CD14-positive monocyte (primary cell): ENCODE measurements around the gene CRISPLD2. TPM values are rescaled to one million over a fixed set of nuclear protein-coding genes. Genes with fewer than 3 reads are reported as not detected.

Source experiments
- DNase-seq, 3 donors: peaks; one replicate each; pipeline ENCODE4 v3.0.0-alpha.2; 2011 to 2022
- H2AFZ ChIP-seq: 2 replicates; pipeline ENCODE4 v1.6.0; 2012; ENCODE audit warnings: mild to moderate bottlenecking, low read depth, low read length, inconsistent platforms; ENCODE audit not compliant: insufficient read depth, poor library complexity, severe bottlenecking
- H3K27ac ChIP-seq, 2 donors: 1 replicate in 1 of 2; 2 replicates in 1 of 2; pipeline ENCODE4 v1.5.1; 2012 to 2013; ENCODE audit warnings: low read length in 2 of 2, control low read depth in 1 of 2, inconsistent platforms in 1 of 2, low read depth in 1 of 2, mild to moderate bottlenecking in 1 of 2
- H3K27me3 ChIP-seq, 2 donors: one replicate each; pipeline versions ENCODE4 v1.6.0 to v1.6.1; 2011 to 2013; ENCODE audit warnings: low read length in 2 of 2; ENCODE audit not compliant: control insufficient read depth in 2 of 2, insufficient read depth in 2 of 2
- H3K36me3 ChIP-seq, 2 donors: replicated peaks in 1 of 2; 1 replicate in 1 of 2; 2 replicates in 1 of 2; pipeline versions ENCODE4 v1.5.1 to v1.6.1; 2012 to 2013; ENCODE audit warnings: low read length in 2 of 2, control low read depth in 1 of 2, inconsistent platforms in 1 of 2, mild to moderate bottlenecking in 1 of 2; ENCODE audit not compliant: insufficient read depth in 2 of 2, control insufficient read depth in 1 of 2
- H3K4me1 ChIP-seq, 2 donors: 1 replicate in 1 of 2; 2 replicates in 1 of 2; pipeline versions ENCODE4 v1.5.1 to v1.6.1; 2012 to 2013; ENCODE audit warnings: low read length in 2 of 2, control low read depth in 1 of 2, inconsistent platforms in 1 of 2, mild to moderate bottlenecking in 1 of 2, moderate library complexity in 1 of 2; ENCODE audit not compliant: insufficient read depth in 2 of 2, control insufficient read depth in 1 of 2
- H3K4me2 ChIP-seq: replicated peaks from 2 replicates; pipeline ENCODE3; 2012; ENCODE audit warnings: low read length, moderate library complexity, mild to moderate bottlenecking; ENCODE audit not compliant: poor library complexity, severe bottlenecking; ENCODE audit errors: extremely low read depth
- H3K4me3 ChIP-seq, 3 experiments: fragments of 200-600 bp in 1 of 3; sonication (generic) in 1 of 3; replicated peaks in 1 of 3; 1 replicate in 2 of 3; 2 replicates in 1 of 3; pipeline ENCODE4 v1.5.1; 2011 to 2013; ENCODE audit warnings: low read length in 3 of 3, mild to moderate bottlenecking in 3 of 3, control low read depth in 2 of 3, low read depth in 2 of 3, inconsistent platforms in 1 of 3, moderate library complexity in 1 of 3
- H3K79me2 ChIP-seq: 2 replicates; pipeline ENCODE4 v1.6.0; 2012; ENCODE audit warnings: mild to moderate bottlenecking, control low read depth, inconsistent platforms, low read length, moderate library complexity; ENCODE audit not compliant: insufficient read depth
- H3K9ac ChIP-seq: 2 replicates; pipeline ENCODE4 v1.6.0; 2017; ENCODE audit warnings: low read length, mild to moderate bottlenecking; ENCODE audit not compliant: insufficient read depth, poor library complexity, severe bottlenecking
- H3K9me3 ChIP-seq, 2 donors: replicated peaks in 1 of 2; 1 replicate in 1 of 2; 2 replicates in 1 of 2; pipeline versions ENCODE4 v1.5.1 to v1.6.1; 2012 to 2013; ENCODE audit warnings: low read length in 2 of 2, control low read depth in 1 of 2; ENCODE audit not compliant: control insufficient read depth in 1 of 2, insufficient read depth in 1 of 2
- H4K20me1 ChIP-seq: 2 replicates; pipeline ENCODE4 v1.6.0; 2012; ENCODE audit warnings: mild to moderate bottlenecking, low read length, control low read depth, moderate library complexity; ENCODE audit not compliant: insufficient read depth
- H3K27ac Mint-ChIP-seq, 7 donors: one replicate each; pipeline ENCODE4 v1.8.0; 2020; ENCODE audit warnings: mild to moderate bottlenecking in 7 of 7, mixed read lengths in 7 of 7, moderate library complexity in 6 of 7, inconsistent platforms in 2 of 7
- H3K27me3 Mint-ChIP-seq, 3 donors: one replicate each; pipeline ENCODE4 v1.8.0; 2021 to 2022; ENCODE audit warnings: low read depth in 3 of 3, mild to moderate bottlenecking in 3 of 3, mixed read lengths in 3 of 3, moderate library complexity in 3 of 3, inconsistent platforms in 1 of 3
- H3K36me3 Mint-ChIP-seq, 2 donors: one replicate each; pipeline ENCODE4 v1.8.0; 2020; ENCODE audit warnings: mixed read lengths in 2 of 2, inconsistent platforms in 1 of 2, mild to moderate bottlenecking in 1 of 2
- H3K4me1 Mint-ChIP-seq: one replicate; pipeline ENCODE4 v1.8.0; 2020; ENCODE audit warnings: mild to moderate bottlenecking, mixed read lengths
- H3K4me3 Mint-ChIP-seq, 2 donors: one replicate each; pipeline ENCODE4 v1.8.0; 2020; ENCODE audit warnings: mild to moderate bottlenecking in 2 of 2, mixed read lengths in 2 of 2, moderate library complexity in 1 of 2
- H3K9me3 Mint-ChIP-seq, 7 donors: one replicate each; pipeline ENCODE4 v1.8.0; 2020 to 2022; ENCODE audit warnings: mixed read lengths in 7 of 7, mild to moderate bottlenecking in 6 of 7, moderate library complexity in 6 of 7, inconsistent platforms in 2 of 7
- CTCF ChIP-seq: fragments of 200-600 bp; IDR thresholded peaks from one replicate; pipeline ENCODE4 v1.8.0; 2022; ENCODE audit warnings: antibody characterized with exemption, mild to moderate bottlenecking
- WGBS: methylation state at CpG from one replicate; pipeline ENCODE4 v1.1.5; 2013; ENCODE audit warnings: missing lambda C conversion rate; ENCODE audit not compliant: insufficient coverage; 5-methylcytosine and 5-hydroxymethylcytosine counted together
- intact Hi-C, 2 donors: fragments of 100-400 bp; cut with micrococcal nuclease; formaldehyde crosslinking; loops; one replicate each; pipeline versions ENCODE4 v1.15.0 to v1.15.1; 2023
- polyA plus RNA-seq, 3 donors: library from polyadenylated mRNA; depleted of rRNA in 1 of 3; unstranded in 2 of 3; stranded (reverse) in 1 of 3; fragments of 300-500 nt in 2 of 3; fragments of >200 nt in 1 of 3; fragmentation: Illumina TruSeq in 2 of 3; gene quantifications; 1 replicate in 2 of 3; 2 replicates in 1 of 3; pipeline ENCODE4 v1.2.3, GENCODE V29; 2012 to 2021

CRISPLD2 gene
- polyA plus RNA-seq, 3 donors: 40.7 to 90.4 (median 69.0) TPM

DNA sequence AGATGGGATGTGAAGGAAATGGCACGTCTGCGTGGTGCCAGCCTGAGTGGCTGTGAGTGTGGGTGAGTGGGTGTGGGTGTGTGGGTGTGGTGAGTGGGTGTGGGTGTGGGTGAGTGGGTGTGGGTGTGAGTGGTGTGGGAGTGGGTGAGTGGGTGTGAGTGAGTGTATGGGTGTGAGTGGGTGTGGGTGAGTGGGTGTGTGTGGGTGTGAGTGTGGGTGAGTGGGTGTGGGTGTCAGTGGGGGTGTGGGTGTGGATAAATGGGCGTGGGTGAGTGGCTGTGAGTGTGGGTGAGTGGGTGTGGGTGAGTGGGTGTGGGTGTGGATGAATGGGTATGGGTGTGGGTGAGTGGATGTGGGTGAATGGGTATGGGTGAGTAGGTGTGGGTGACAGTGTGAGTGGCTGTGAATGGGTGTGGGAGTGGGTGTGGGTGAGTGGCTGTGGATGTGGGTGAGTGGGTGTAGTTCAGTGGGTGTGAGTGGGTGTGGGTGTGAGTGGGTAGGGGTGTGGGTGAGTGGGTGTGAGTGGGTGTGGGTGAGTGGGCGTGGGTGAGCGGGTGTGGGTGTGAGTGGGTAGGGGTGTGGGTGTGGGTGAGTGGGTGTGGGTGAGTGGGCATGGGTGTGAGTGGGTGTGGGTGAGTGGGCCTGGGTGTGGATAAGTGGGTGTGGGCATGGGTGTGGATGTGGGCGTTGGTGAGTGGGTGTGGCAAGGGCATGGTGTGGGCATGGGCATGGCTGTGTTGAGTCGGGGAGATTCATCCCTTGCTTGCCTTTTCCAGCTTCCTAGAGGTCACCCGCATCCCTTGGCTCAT lies 110.7 kb downstream of the CRISPLD2 start:
- H4K20me1 ChIP-seq: no peaks in the 10 kb centered on the region
- no peak for TF ChIP-seq CTCF
- H3K36me3 ChIP-seq: no peaks in the 10 kb centered on the region
- H3K4me2 ChIP-seq: no peak overlapping the region
- H3K27ac ChIP-seq: no peak overlapping the region
- peaks cover 0 to 7% (median 3%) of the 10 kb centered on the region in 7 donors for H3K9me3 Mint-ChIP-seq
- DNase-seq: no peak
- no peak overlapping the region for H3K4me3 Mint-ChIP-seq
- 84% methylated on average over 7 of the region's 8 CpGs for WGBS
- H3K9ac ChIP-seq: no peak overlapping the region
- H2AFZ ChIP-seq: no peak overlapping the region
- no peaks in the 10 kb centered on the region for H3K79me2 ChIP-seq
- no peak overlapping the region for H3K27ac Mint-ChIP-seq
- H3K27me3 Mint-ChIP-seq: peaks cover 5 to 11% (median 11%) of the 10 kb centered on the region in 3 donors
- no peaks in the 10 kb centered on the region for H3K27me3 ChIP-seq
- peaks cover 0 to 4% of the 10 kb centered on the region in 2 donors for H3K36me3 Mint-ChIP-seq
- H3K4me1 ChIP-seq: peaks cover 0 to under 1% of the 10 kb centered on the region in 2 donors
- H3K4me1 Mint-ChIP-seq: peaks cover 4% of the 10 kb centered on the region
- no peak overlapping the region for H3K4me3 ChIP-seq
- intact Hi-C loops: no loop called here
- no peaks in the 10 kb centered on the region for H3K9me3 ChIP-seq

- no peak overlapping the region for H3K4me3 ChIP-seq
- DNase-seq: no peak
- no peaks in the 10 kb centered on the region for H3K4me1 ChIP-seq
- no peak overlapping the region for H3K9ac ChIP-seq
- no peaks in the 10 kb centered on the region for H4K20me1 ChIP-seq
- WGBS: 100% methylated on average over 3 of the region's 4 CpGs
- H3K9me3 Mint-ChIP-seq: peaks cover 0 to 7% (median 3%) of the 10 kb centered on the region in 7 donors
- intact Hi-C loops: no loop called here
- no peak overlapping the region for H3K27ac ChIP-seq
- H3K4me3 Mint-ChIP-seq: no peak overlapping the region
- H3K36me3 ChIP-seq: no peaks in the 10 kb centered on the region
- H3K9me3 ChIP-seq: no peaks in the 10 kb centered on the region
- H2AFZ ChIP-seq: no peak overlapping the region
- no peak overlapping the region for H3K4me2 ChIP-seq
- no peak overlapping the region for H3K27ac Mint-ChIP-seq
- H3K79me2 ChIP-seq: no peaks in the 10 kb centered on the region
- no peak for TF ChIP-seq CTCF
- peaks cover 4% of the 10 kb centered on the region for H3K4me1 Mint-ChIP-seq
- peaks cover 0 to 4% of the 10 kb centered on the region in 2 donors for H3K36me3 Mint-ChIP-seq
- peaks cover 5 to 11% (median 10%) of the 10 kb centered on the region in 3 donors for H3K27me3 Mint-ChIP-seq
- no peaks in the 10 kb centered on the region for H3K27me3 ChIP-seq
These were observed 111.3 kb downstream of the CRISPLD2 start for GRCh38 chr16:84931107-84931494.
